Trophoblast cell (in vitro differentiated cells and primary cell): Measurements from ENCODE around the gene MAGI1.
A peak's percentile ranks its signal among the peaks of the same experiment; 100 is the strongest.

Source experiments
- DNase-seq, 2 donors: peaks; one replicate each; pipeline ENCODE4 v3.0.0-alpha.2; 2016
- H2AFZ ChIP-seq: 2 replicates; pipeline ENCODE4 v1.6.1; 2013; ENCODE audit warnings: low read length, moderate library complexity, mild to moderate bottlenecking; ENCODE audit not compliant: insufficient read depth, poor library complexity
- H2AK5ac ChIP-seq: 2 replicates; pipeline ENCODE4 v1.6.1; 2013; ENCODE audit warnings: mild to moderate bottlenecking, low read length
- H2BK120ac ChIP-seq: 2 replicates; pipeline ENCODE4 v1.6.1; 2013; ENCODE audit warnings: low read length, mild to moderate bottlenecking, moderate library complexity; ENCODE audit not compliant: insufficient read depth, poor library complexity
- H2BK12ac ChIP-seq: 2 replicates; pipeline ENCODE4 v1.6.1; 2013; ENCODE audit warnings: mild to moderate bottlenecking, low read length, moderate library complexity
- H2BK5ac ChIP-seq: 2 replicates; pipeline ENCODE4 v1.6.1; 2013; ENCODE audit warnings: low read length, low read depth, moderate library complexity, mild to moderate bottlenecking; ENCODE audit not compliant: poor library complexity
- H3K14ac ChIP-seq: 2 replicates; pipeline ENCODE4 v1.6.1; 2013; ENCODE audit warnings: mild to moderate bottlenecking, low read length
- H3K18ac ChIP-seq: 2 replicates; pipeline ENCODE4 v1.6.1; 2013; ENCODE audit warnings: mild to moderate bottlenecking, low read length
- H3K23ac ChIP-seq: 2 replicates; pipeline ENCODE4 v1.6.1; 2013; ENCODE audit warnings: low read length
- H3K27ac ChIP-seq: 2 replicates; pipeline ENCODE4 v1.5.1; 2013; ENCODE audit warnings: low read depth, mild to moderate bottlenecking, inconsistent platforms, low read length, moderate library complexity
- H3K27me3 ChIP-seq: 2 replicates; pipeline ENCODE4 v1.6.1; 2013; ENCODE audit warnings: inconsistent platforms, mild to moderate bottlenecking, low read length, moderate library complexity; ENCODE audit not compliant: insufficient read depth
- H3K36me3 ChIP-seq, 2 experiments: 1 replicate in 1 of 2; 2 replicates in 1 of 2; pipeline ENCODE4 v1.6.1; 2013; ENCODE audit warnings: low read length in 2 of 2, mild to moderate bottlenecking in 2 of 2, moderate library complexity in 1 of 2; ENCODE audit not compliant: insufficient read depth in 2 of 2, control insufficient read depth in 1 of 2
- H3K4ac ChIP-seq: 2 replicates; pipeline ENCODE4 v1.6.1; 2013; ENCODE audit warnings: low read depth, mild to moderate bottlenecking, low read length, moderate library complexity
- H3K4me1 ChIP-seq, 2 experiments: 1 replicate in 1 of 2; 2 replicates in 1 of 2; pipeline ENCODE4 v1.6.1; 2013; ENCODE audit warnings: low read length in 2 of 2, mild to moderate bottlenecking in 2 of 2, moderate library complexity in 1 of 2; ENCODE audit not compliant: insufficient read depth in 2 of 2, control insufficient read depth in 1 of 2
- H3K4me2 ChIP-seq: 2 replicates; pipeline ENCODE4 v1.6.1; 2013; ENCODE audit warnings: inconsistent platforms, mild to moderate bottlenecking, low read length, moderate library complexity
- H3K4me3 ChIP-seq: 2 replicates; pipeline ENCODE4 v1.5.1; 2013; ENCODE audit warnings: mild to moderate bottlenecking, low read depth, low read length, inconsistent platforms
- H3K79me1 ChIP-seq: one replicate; pipeline ENCODE4 v1.6.1; 2013; ENCODE audit warnings: low read length
- H3K79me2 ChIP-seq: 2 replicates; pipeline ENCODE4 v1.6.1; 2013; ENCODE audit warnings: low read length, mild to moderate bottlenecking; ENCODE audit not compliant: control insufficient read depth, insufficient read depth, poor library complexity
- H3K9ac ChIP-seq: 2 replicates; pipeline ENCODE4 v1.6.1; 2013; ENCODE audit warnings: mild to moderate bottlenecking, low read length
- H3K9me3 ChIP-seq: 2 replicates; pipeline ENCODE4 v1.6.1; 2013; ENCODE audit warnings: low read depth, mild to moderate bottlenecking, control low read depth, inconsistent platforms, low read length; ENCODE audit not compliant: insufficient read depth
- H4K12ac ChIP-seq: 2 replicates; pipeline ENCODE4 v1.6.1; 2013; ENCODE audit warnings: low read depth, mild to moderate bottlenecking, low read length, moderate library complexity
- H4K8ac ChIP-seq: 2 replicates; pipeline ENCODE4 v1.6.1; 2013; ENCODE audit warnings: low read depth, mild to moderate bottlenecking, low read length, moderate library complexity
- H4K91ac ChIP-seq: one replicate; pipeline ENCODE4 v1.6.1; 2013; ENCODE audit warnings: low read depth, mild to moderate bottlenecking, low read length, moderate library complexity
- WGBS: extraction: QIAGEN DNeasy Blood & Tissue Kit; methylation state at CpG from one replicate; pipeline ENCODE4 v1.1.7; 2013; ENCODE audit warnings: missing lambda C conversion rate; ENCODE audit not compliant: insufficient read length, insufficient coverage; ENCODE audit errors: extremely low coverage; 5-methylcytosine and 5-hydroxymethylcytosine counted together

The MAGI1 gene

DNA sequence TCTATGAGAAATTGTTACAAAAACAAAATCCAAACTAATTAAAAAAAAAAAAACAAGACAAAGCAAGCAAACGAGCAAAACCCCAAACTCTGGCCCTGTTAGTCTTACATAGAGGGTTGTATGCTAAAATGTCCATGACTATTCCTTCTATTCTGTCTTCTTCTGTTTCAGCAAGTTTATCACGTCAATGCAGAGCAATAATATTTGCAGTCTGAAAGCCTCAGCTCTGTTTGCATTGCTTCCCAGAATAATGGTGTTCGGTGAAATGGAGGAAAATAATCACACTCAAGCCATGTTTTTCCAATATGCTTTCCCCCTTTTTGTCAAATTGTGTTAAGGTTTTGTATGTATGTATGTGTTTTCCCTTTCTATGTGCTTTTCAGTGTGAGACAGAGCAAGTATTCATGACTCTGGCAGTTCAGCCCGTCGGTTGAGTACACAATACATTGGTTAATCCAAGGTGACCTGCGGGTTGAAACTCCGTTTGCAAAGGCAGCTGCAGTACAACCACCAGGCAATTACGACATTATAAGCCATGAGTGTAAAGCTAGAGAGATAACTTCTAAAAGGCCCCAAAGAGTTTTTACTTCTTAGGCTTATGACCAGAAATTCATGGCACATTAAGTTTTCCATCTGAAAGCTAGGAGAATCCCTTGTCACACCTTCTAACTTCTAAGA is 34.9 kb upstream of the MAGI1 start:
- no peaks in the 10 kb centered on the region for H3K79me1 ChIP-seq

DNA sequence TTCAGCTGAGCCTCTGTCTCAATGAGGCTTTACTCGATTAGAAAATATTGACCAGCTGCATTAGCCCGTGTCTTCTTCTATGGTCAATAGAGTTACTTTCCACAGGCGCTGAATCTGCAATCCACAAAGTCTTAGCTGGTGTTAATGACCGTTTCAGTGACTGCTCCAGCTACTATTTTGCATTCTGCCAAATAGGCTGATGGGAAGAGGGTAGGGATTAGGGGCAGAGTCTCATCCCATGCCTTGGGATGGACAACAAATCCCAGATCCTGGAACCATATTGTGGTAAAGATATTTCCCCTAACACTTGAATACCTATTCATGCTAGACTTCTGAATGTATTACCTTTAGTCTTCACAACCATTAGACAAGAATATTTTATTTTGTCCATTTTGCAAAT is 29.5 kb upstream of the MAGI1 start:
- Histone ChIP-seq H3K4ac (no peak overlapping the region), H3K36me3 (no peaks in the 10 kb centered on the region), H3K18ac (no peak overlapping the region), H3K23ac (no peak overlapping the region), H4K91ac (no peak overlapping the region), H3K9me3 (no peaks in the 10 kb centered on the region), H3K79me2 (no peaks in the 10 kb centered on the region), H4K8ac (no peak overlapping the region), H3K4me3 (no peak overlapping the region), H3K4me2 (no peak overlapping the region), H2BK120ac (no peak overlapping the region), H2BK5ac (no peak overlapping the region), H3K9ac (no peak overlapping the region), H4K12ac (no peak overlapping the region), H2AK5ac (no peak overlapping the region), H2AFZ (no peak overlapping the region), H3K27ac (no peak overlapping the region), H3K14ac (no peak overlapping the region), H3K79me1 (no peaks in the 10 kb centered on the region), H3K4me1 (no peaks in the 10 kb centered on the region), H3K27me3 (no peaks in the 10 kb centered on the region), H2BK12ac (no peak overlapping the region)
- no CpG with 5 or more reads among the region's 4 CpGs for WGBS
- DNase-seq, result no peak

More for the DNA sequence above, 34.9 kb upstream of the MAGI1 start:
- H3K9ac ChIP-seq, result no peak overlapping the region
- H3K18ac ChIP-seq, result no peak overlapping the region
- H2AK5ac ChIP-seq, result no peak overlapping the region
- no peak overlapping the region for H2BK12ac ChIP-seq
- no peaks in the 10 kb centered on the region for H3K9me3 ChIP-seq
- H3K27ac ChIP-seq, result no peak overlapping the region
- peak in 1 of 2 donors; percentile 44 for DNase-seq
- H3K79me2 ChIP-seq, result no peaks in the 10 kb centered on the region
- no CpG with 5 or more reads among the region's 8 CpGs for WGBS
- no peak overlapping the region for H2BK5ac ChIP-seq
- no peak overlapping the region for H3K4me2 ChIP-seq
- no peaks in the 10 kb centered on the region for H3K4me1 ChIP-seq
- H3K14ac ChIP-seq, result no peak overlapping the region
- H4K12ac ChIP-seq, result no peak overlapping the region
- no peak overlapping the region for H2BK120ac ChIP-seq
- H4K91ac ChIP-seq, result no peak overlapping the region
- H3K23ac ChIP-seq, result no peak overlapping the region
- H4K8ac ChIP-seq, result no peak overlapping the region
- no peaks in the 10 kb centered on the region for H3K27me3 ChIP-seq
- H2AFZ ChIP-seq, result no peak overlapping the region
- H3K4ac ChIP-seq, result no peak overlapping the region
- no peak overlapping the region for H3K4me3 ChIP-seq
- no peaks in the 10 kb centered on the region for H3K36me3 ChIP-seq

DNA sequence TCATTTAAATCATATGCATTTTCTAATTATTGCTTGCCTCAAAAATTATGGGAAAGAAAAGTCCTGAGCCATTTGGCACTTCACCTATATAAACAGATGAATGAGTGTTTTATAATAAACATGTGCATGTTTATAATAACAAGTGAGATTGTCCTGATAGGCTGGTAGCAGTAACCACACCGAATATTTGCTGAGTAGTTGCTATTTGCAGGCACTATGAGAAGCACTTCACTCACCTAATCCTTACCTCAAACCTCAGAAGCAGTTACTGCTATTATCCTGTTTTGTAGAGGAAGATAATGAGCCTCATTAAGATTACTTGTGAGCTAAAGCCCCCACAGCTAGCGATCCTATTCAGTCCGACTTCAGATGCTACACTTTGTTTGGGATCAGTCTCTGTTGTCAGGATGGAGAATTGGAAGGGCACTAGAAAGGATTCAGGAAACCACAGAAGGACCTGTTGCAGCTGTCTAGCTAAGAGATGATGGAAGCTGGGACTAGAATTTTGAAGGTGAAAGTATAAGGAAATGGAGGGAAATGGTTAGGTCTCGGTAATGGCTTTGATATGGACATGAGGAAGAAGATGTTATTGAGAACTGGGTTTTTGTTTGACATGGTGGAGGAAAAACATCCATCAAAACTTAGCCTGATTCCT is 28.4 kb upstream of the MAGI1 start:
- WGBS, result 100% methylated on average over 1 of the region's 4 CpGs
- no peak overlapping the region for H4K8ac ChIP-seq
- H3K27ac ChIP-seq, result no peak overlapping the region
- H3K79me1 ChIP-seq, result no peaks in the 10 kb centered on the region
- no peaks in the 10 kb centered on the region for H3K79me2 ChIP-seq
- no peak overlapping the region for H3K4ac ChIP-seq
- H3K9me3 ChIP-seq, result no peaks in the 10 kb centered on the region
- H3K18ac ChIP-seq, result no peak overlapping the region
- H2BK120ac ChIP-seq, result no peak overlapping the region
- no peaks in the 10 kb centered on the region for H3K27me3 ChIP-seq
- no peak overlapping the region for H4K91ac ChIP-seq
- no peak overlapping the region for H2AK5ac ChIP-seq
- H4K12ac ChIP-seq, result no peak overlapping the region
- no peak for DNase-seq
- H3K4me3 ChIP-seq, result no peak overlapping the region
- H3K23ac ChIP-seq, result no peak overlapping the region
- H2AFZ ChIP-seq, result no peak overlapping the region
- no peak overlapping the region for H3K14ac ChIP-seq
- no peaks in the 10 kb centered on the region for H3K4me1 ChIP-seq
- no peak overlapping the region for H2BK12ac ChIP-seq
- no peak overlapping the region for H3K9ac ChIP-seq
- no peak overlapping the region for H3K4me2 ChIP-seq
- H3K36me3 ChIP-seq, result no peaks in the 10 kb centered on the region
- no peak overlapping the region for H2BK5ac ChIP-seq

DNA sequence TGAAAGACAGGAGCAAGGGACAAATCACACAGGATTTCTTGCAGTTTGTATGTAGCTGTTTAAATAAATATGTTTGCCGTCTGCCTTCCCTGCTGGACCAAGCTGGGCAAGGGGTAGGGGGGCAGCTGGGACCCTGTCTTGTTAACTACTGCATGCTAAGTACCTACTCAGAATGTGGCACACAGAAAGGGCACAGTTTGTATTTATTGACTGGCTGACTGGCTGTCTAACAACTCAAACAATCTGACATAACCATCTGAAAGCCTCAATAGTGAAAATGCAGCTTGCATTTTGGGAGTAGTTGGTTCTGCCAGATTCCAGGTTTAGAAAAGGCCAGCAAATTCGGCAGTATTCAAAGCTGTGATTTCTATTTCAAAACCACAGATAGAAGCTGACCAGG is 16.6 kb upstream of the MAGI1 start:
- H3K79me1 ChIP-seq, result no peaks in the 10 kb centered on the region
- no peak overlapping the region for H3K4ac ChIP-seq
- no peak overlapping the region for H4K12ac ChIP-seq
- H4K91ac ChIP-seq, result no peak overlapping the region
- H2BK5ac ChIP-seq, result no peak overlapping the region
- no CpG with 5 or more reads among the region's 2 CpGs for WGBS
- H3K27me3 ChIP-seq, result no peaks in the 10 kb centered on the region
- no peak overlapping the region for H2BK12ac ChIP-seq
- H4K8ac ChIP-seq, result no peak overlapping the region
- no peak overlapping the region for H3K27ac ChIP-seq
- H3K36me3 ChIP-seq, result no peaks in the 10 kb centered on the region
- no peak overlapping the region for H3K4me2 ChIP-seq
- no peak overlapping the region for H3K14ac ChIP-seq
- H3K4me3 ChIP-seq, result no peak overlapping the region
- H2AK5ac ChIP-seq, result no peak overlapping the region
- no peak overlapping the region for H2BK120ac ChIP-seq
- no peaks in the 10 kb centered on the region for H3K9me3 ChIP-seq
- no peak overlapping the region for H3K9ac ChIP-seq
- H3K18ac ChIP-seq, result no peak overlapping the region
- no peaks in the 10 kb centered on the region for H3K79me2 ChIP-seq
- no peaks in the 10 kb centered on the region for H3K4me1 ChIP-seq
- DNase-seq, result no peak
- no peak overlapping the region for H3K23ac ChIP-seq
- H2AFZ ChIP-seq, result no peak overlapping the region
